HUES48 (cell line): Measurements from ENCODE around the gene KIF6.

Experiments
- H3K27ac ChIP-seq: one replicate; pipeline ENCODE4 v1.7.0; 2013; ENCODE audit warnings: low read depth, low read length, inconsistent platforms
- H3K27me3 ChIP-seq: 2 replicates; pipeline ENCODE4 v1.6.1; 2013; ENCODE audit warnings: mild to moderate bottlenecking, low read length; ENCODE audit not compliant: control insufficient read depth, insufficient read depth
- H3K36me3 ChIP-seq: 2 replicates; pipeline ENCODE4 v1.6.1; 2013; ENCODE audit warnings: low read length; ENCODE audit not compliant: control insufficient read depth, insufficient read depth
- H3K4me1 ChIP-seq: 2 replicates; pipeline ENCODE4 v1.6.1; 2013; ENCODE audit warnings: mild to moderate bottlenecking, low read length; ENCODE audit not compliant: control insufficient read depth, insufficient read depth
- H3K4me3 ChIP-seq: 2 replicates; pipeline ENCODE4 v1.5.1; 2013; ENCODE audit warnings: mild to moderate bottlenecking, low read depth, low read length
- H3K9ac ChIP-seq: 2 replicates; pipeline ENCODE4 v1.6.1; 2013; ENCODE audit warnings: mild to moderate bottlenecking, low read depth, low read length, moderate library complexity
- H3K9me3 ChIP-seq: 2 replicates; pipeline ENCODE4 v1.6.1; 2013; ENCODE audit warnings: low read length; ENCODE audit not compliant: control insufficient read depth, insufficient read depth

KIF6 gene

GRCh38 chr6:39416728-39417127 is 308.5 kb downstream of the KIF6 start:
- Histone ChIP-seq H3K9ac (no peak overlapping the region), H3K4me1 (peaks cover 5% of the 10 kb centered on the region), H3K9me3 (no peaks in the 10 kb centered on the region), H3K27ac (peak overlapping the region; percentile 32), H3K36me3 (no peaks in the 10 kb centered on the region), H3K27me3 (no peaks in the 10 kb centered on the region), H3K4me3 (no peak overlapping the region)

GRCh38 chr6:39416026-39416425 is 309.2 kb downstream of the KIF6 start:
- Histone ChIP-seq H3K27me3 (no peaks in the 10 kb centered on the region), H3K36me3 (no peaks in the 10 kb centered on the region), H3K9me3 (no peaks in the 10 kb centered on the region), H3K27ac (no peak overlapping the region), H3K4me3 (no peak overlapping the region), H3K9ac (no peak overlapping the region), H3K4me1 (peaks cover 5% of the 10 kb centered on the region)

- Histone ChIP-seq H3K4me3 (no peak overlapping the region), H3K27me3 (no peaks in the 10 kb centered on the region), H3K36me3 (no peaks in the 10 kb centered on the region), H3K9me3 (no peaks in the 10 kb centered on the region), H3K27ac (no peak overlapping the region), H3K9ac (no peak overlapping the region), H3K4me1 (peaks cover 5% of the 10 kb centered on the region)
These were observed 309.7 kb downstream of the KIF6 start for GRCh38 chr6:39415482-39415881.

GRCh38 chr6:39411465-39411864 is 313.7 kb downstream of the KIF6 start:
- no peaks in the 10 kb centered on the region for H3K27me3 ChIP-seq
- no peaks in the 10 kb centered on the region for H3K4me1 ChIP-seq
- no peaks in the 10 kb centered on the region for H3K9me3 ChIP-seq
- H3K27ac ChIP-seq = no peak overlapping the region
- H3K4me3 ChIP-seq = no peak overlapping the region
- no peaks in the 10 kb centered on the region for H3K36me3 ChIP-seq
- no peak overlapping the region for H3K9ac ChIP-seq

GRCh38 chr6:39411001-39411400 is 314.2 kb downstream of the KIF6 start:
- Histone ChIP-seq H3K36me3 (no peaks in the 10 kb centered on the region), H3K9ac (no peak overlapping the region), H3K4me3 (no peak overlapping the region), H3K9me3 (no peaks in the 10 kb centered on the region), H3K4me1 (no peaks in the 10 kb centered on the region), H3K27me3 (no peaks in the 10 kb centered on the region), H3K27ac (no peak overlapping the region)

- no peaks in the 10 kb centered on the region for H3K36me3 ChIP-seq
These were observed 315.3 kb downstream of the KIF6 start for GRCh38 chr6:39409889-39410288.

GRCh38 chr6:39407446-39407993 is 317.7 kb downstream of the KIF6 start:
- no peak overlapping the region for H3K4me3 ChIP-seq
- H3K36me3 ChIP-seq = no peaks in the 10 kb centered on the region
- H3K9ac ChIP-seq = no peak overlapping the region
- no peak overlapping the region for H3K27ac ChIP-seq
- H3K9me3 ChIP-seq = no peaks in the 10 kb centered on the region
- H3K4me1 ChIP-seq = no peaks in the 10 kb centered on the region
- no peaks in the 10 kb centered on the region for H3K27me3 ChIP-seq

More at GRCh38 chr6:39409889-39410288, 315.3 kb downstream of the KIF6 start:
- Histone ChIP-seq H3K4me1 (no peaks in the 10 kb centered on the region), H3K27me3 (no peaks in the 10 kb centered on the region), H3K27ac (no peak overlapping the region), H3K9me3 (no peaks in the 10 kb centered on the region), H3K9ac (no peak overlapping the region), H3K4me3 (no peak overlapping the region)

GRCh38 chr6:39404312-39404711 is 320.9 kb downstream of the KIF6 start:
- H3K27ac ChIP-seq = no peak overlapping the region
- no peaks in the 10 kb centered on the region for H3K27me3 ChIP-seq
- H3K9me3 ChIP-seq = no peaks in the 10 kb centered on the region
- no peak overlapping the region for H3K4me3 ChIP-seq
- no peaks in the 10 kb centered on the region for H3K36me3 ChIP-seq
- H3K4me1 ChIP-seq = no peaks in the 10 kb centered on the region
- no peak overlapping the region for H3K9ac ChIP-seq

GRCh38 chr6:39403304-39403703 is 321.9 kb downstream of the KIF6 start:
- no peaks in the 10 kb centered on the region for H3K36me3 ChIP-seq
- H3K27ac ChIP-seq = no peak overlapping the region
- no peak overlapping the region for H3K4me3 ChIP-seq
- H3K27me3 ChIP-seq = no peaks in the 10 kb centered on the region
- no peak overlapping the region for H3K9ac ChIP-seq
- no peaks in the 10 kb centered on the region for H3K9me3 ChIP-seq
- no peaks in the 10 kb centered on the region for H3K4me1 ChIP-seq

GRCh38 chr6:39402239-39402751 is 322.9 kb downstream of the KIF6 start:
- Histone ChIP-seq H3K4me3 (no peak overlapping the region), H3K27me3 (no peaks in the 10 kb centered on the region), H3K4me1 (no peaks in the 10 kb centered on the region), H3K27ac (no peak overlapping the region), H3K9me3 (no peaks in the 10 kb centered on the region), H3K9ac (no peak overlapping the region), H3K36me3 (no peaks in the 10 kb centered on the region)

- Histone ChIP-seq H3K27me3 (no peaks in the 10 kb centered on the region), H3K9me3 (no peaks in the 10 kb centered on the region), H3K4me3 (no peak overlapping the region), H3K27ac (no peak overlapping the region), H3K9ac (no peak overlapping the region), H3K4me1 (no peaks in the 10 kb centered on the region), H3K36me3 (no peaks in the 10 kb centered on the region)
These were observed 323.8 kb downstream of the KIF6 start for GRCh38 chr6:39401376-39401775.
